GM12878 (cell line): ENCODE results near the gene FGGY. TPM values are rescaled to one million over a fixed set of nuclear protein-coding genes. Genes with fewer than 3 reads are reported as not detected.

ENCODE experiments used
- ATAC-seq: fragments of 200-7000 bp; cut with Tn5 transposase; 3 replicates; pipeline ENCODE4 v1.9.1; 2020; ENCODE audit warnings: mild to moderate bottlenecking, moderate library complexity
- BruUV-seq: library from RNA; stranded (reverse); fragments of 400-500 nt; replicated peaks from 2 replicates; lab custom pipeline; 2021; lab: Mats Ljungman, UMichigan
- CTCF ChIA-PET: fragments of 300-600 bp; sonication (Branson Sonifier 250); formaldehyde crosslinking; extraction: SDS; loops from one replicate; lab custom pipeline; 2021; ENCODE audit warnings: inconsistent platforms; lab: Yijun Ruan, JAX
- POLR2A ChIA-PET: fragments of 350-600 bp; formaldehyde crosslinking; extraction: SDS; loops from one replicate; lab custom pipeline; 2021; ENCODE audit warnings: inconsistent platforms; lab: Charles Lee
- RAD21 ChIA-PET: fragments of 300-600 bp; sonication (Branson Sonifier 250); formaldehyde crosslinking; loops from one replicate; lab custom pipeline; 2023; ENCODE audit warnings: antibody characterized with exemption; ENCODE audit not compliant: unreplicated experiment; lab: Charles Lee
- SMC1A ChIA-PET: fragments of 300-600 bp; sonication (Branson Sonifier 250); formaldehyde crosslinking; loops from one replicate; lab custom pipeline; 2023; ENCODE audit not compliant: unreplicated experiment, uncharacterized antibody; lab: Charles Lee
- DNase-seq: peaks from one replicate; pipeline ENCODE4 v3.0.0-alpha.2; 2011; ENCODE audit warnings: low read depth, low spot score
- FAIRE-seq: peaks from 3 replicates; lab custom pipeline; 2011; peaks lifted over from hg19 to GRCh38; lab: Jason Lieb, UNC
- H2AFZ ChIP-seq: 2 replicates; pipeline ENCODE4 v1.6.0; 2011; ENCODE audit warnings: low read depth, low read length, control low read depth; ENCODE audit not compliant: control insufficient read depth
- H3K27ac ChIP-seq: 2 replicates; pipeline ENCODE4 v1.5.1; 2011; ENCODE audit warnings: control low read depth; ENCODE audit not compliant: control insufficient read depth, insufficient read depth
- H3K27me3 ChIP-seq, 2 experiments: replicated peaks in 1 of 2; 2 replicates each; pipeline versions ENCODE4 v1.6.0 to v1.6.1; 2011; ENCODE audit warnings: low read length in 1 of 2; ENCODE audit not compliant: control insufficient read depth in 2 of 2, insufficient read depth in 2 of 2
- H3K36me3 ChIP-seq, 2 experiments: 2 replicates each; pipeline ENCODE4 v1.5.1; 2011; ENCODE audit warnings: low read length in 1 of 2; ENCODE audit not compliant: control insufficient read depth in 2 of 2, insufficient read depth in 2 of 2
- H3K4me1 ChIP-seq: 2 replicates; pipeline ENCODE4 v1.6.1; 2011; ENCODE audit warnings: mild to moderate bottlenecking, low read length, moderate library complexity, mixed read lengths; ENCODE audit not compliant: control insufficient read depth, insufficient read depth
- H3K4me2 ChIP-seq: 2 replicates; pipeline ENCODE4 v1.6.0; 2011; ENCODE audit warnings: control low read depth; ENCODE audit not compliant: control insufficient read depth, insufficient read depth
- H3K4me3 ChIP-seq: fragments of 200-600 bp; sonication (generic); 2 replicates; pipeline ENCODE4 v1.5.1; 2016
- H3K79me2 ChIP-seq: 2 replicates; pipeline ENCODE4 v1.6.0; 2011; ENCODE audit warnings: low read length; ENCODE audit not compliant: control insufficient read depth, insufficient read depth
- H3K9ac ChIP-seq: 2 replicates; pipeline ENCODE4 v1.8.0; 2011; ENCODE audit warnings: low read length, control low read depth, mixed read lengths; ENCODE audit not compliant: control insufficient read depth, insufficient read depth
- H3K9me3 ChIP-seq: replicated peaks from 3 replicates; pipeline ENCODE4 v1.5.1; 2011; ENCODE audit warnings: mild to moderate bottlenecking, low read length; ENCODE audit not compliant: control insufficient read depth, insufficient read depth
- H4K20me1 ChIP-seq: 2 replicates; pipeline ENCODE4 v1.6.0; 2011; ENCODE audit not compliant: control insufficient read depth, insufficient read depth
- ATF3 ChIP-seq: IDR thresholded peaks from 2 replicates; pipeline ENCODE4 v1.6.1; 2011; ENCODE audit warnings: low read depth, mild to moderate bottlenecking, low read length, moderate library complexity, borderline replicate concordance; ENCODE audit errors: extremely low read depth
- E4F1 ChIP-seq: fragments of 450-650 bp; IDR thresholded peaks from 2 replicates; pipeline ENCODE4 v1.6.1; 2018; ENCODE audit warnings: borderline replicate concordance, mild to moderate bottlenecking; ENCODE audit not compliant: partially characterized antibody
- EED ChIP-seq: sonication (generic); IDR thresholded peaks from 2 replicates; pipeline ENCODE4 v1.6.1; 2016; ENCODE audit warnings: antibody characterized with exemption, low read depth
- EZH2 ChIP-seq: IDR thresholded peaks from 2 replicates; pipeline ENCODE4 v1.6.1; 2012; ENCODE audit warnings: low read depth, mild to moderate bottlenecking, control low read depth, inconsistent platforms, low read length, borderline replicate concordance; ENCODE audit not compliant: control insufficient read depth
- HSF1 ChIP-seq: fragments of 150-350 bp; IDR thresholded peaks from 2 replicates; pipeline ENCODE4 v1.6.1; 2014; ENCODE audit warnings: mild to moderate bottlenecking, low read depth, low read length
- IKZF2 ChIP-seq, 2 experiments: fragments of 450-650 bp; IDR thresholded peaks; 2 replicates each; pipeline ENCODE4 v1.6.1; 2017; ENCODE audit warnings: mild to moderate bottlenecking in 2 of 2, moderate library complexity in 2 of 2
- IRF3 ChIP-seq: fragments of 450-650 bp; IDR thresholded peaks from 2 replicates; pipeline ENCODE4 v1.6.1; 2014; ENCODE audit warnings: mild to moderate bottlenecking
- JUNB ChIP-seq: IDR thresholded peaks from 2 replicates; pipeline ENCODE4 v1.6.1; 2016; ENCODE audit warnings: antibody characterized with exemption, mild to moderate bottlenecking
- MLLT1 ChIP-seq: fragments of 450-650 bp; IDR thresholded peaks from 2 replicates; pipeline ENCODE4 v1.6.1; 2016; ENCODE audit warnings: mild to moderate bottlenecking
- NKRF ChIP-seq: fragments of 450-650 bp; conservative IDR thresholded peaks from 2 replicates; pipeline ENCODE4 v1.6.1; 2017; ENCODE audit warnings: mild to moderate bottlenecking, moderate library complexity
- STAT1 ChIP-seq: fragments of 450-650 bp; conservative IDR thresholded peaks from 2 replicates; pipeline ENCODE4 v1.6.1; 2014; ENCODE audit warnings: antibody characterized with exemption, mild to moderate bottlenecking
- WGBS: methylation state at CpG from one replicate; pipeline ENCODE4 v1.1.6; 2016; ENCODE audit warnings: low lambda C conversion rate; ENCODE audit not compliant: insufficient replicate concordance, insufficient coverage; ENCODE audit errors: missing lambda C conversion rate; 5-methylcytosine and 5-hydroxymethylcytosine counted together
- in situ Hi-C: fragments of 300-500 bp; cut with MboI; formaldehyde crosslinking; loops from 9 replicates; pipeline ENCODE4 v1.14.3; 2018; ENCODE audit warnings: mixed read lengths
- intact Hi-C: fragments of 100-400 bp; cut with micrococcal nuclease; formaldehyde crosslinking; loops from one replicate; pipeline ENCODE4 v1.14.2; 2022; ENCODE audit not compliant: unreplicated experiment
- polyA plus RNA-seq, 11 experiments: library from polyadenylated mRNA; depleted of rRNA in 4 of 11; unstranded in 6 of 11; stranded (reverse) in 5 of 11; fragments of >200 nt; fragmentation: Nextera tagmentation in 4 of 11; fragmentation: Illumina TruSeq in 1 of 11; extraction: Ambion mirVana in 4 of 11; extraction: Trizol in 1 of 11; gene quantifications; 1 replicate in 1 of 11; 2 replicates in 10 of 11; pipeline versions ENCODE4 v1.2.1 to v1.2.3, GENCODE V29; 2011 to 2016; ENCODE audit warnings: inconsistent platforms in 2 of 11, missing spikeins in 2 of 11, low read depth in 1 of 11
- total RNA-seq, 4 experiments: library from RNA; depleted of rRNA in 3 of 4; stranded (reverse); fragments of >200 nt in 3 of 4; fragmentation: Illumina TruSeq in 1 of 4; extraction: Trizol in 1 of 4; gene quantifications; 2 replicates each; pipeline versions ENCODE4 v1.2.1 to v1.2.3, GENCODE V29; 2013 to 2021

FGGY gene
- total and polyA plus RNA-seq, 10 of the 15 experiments (the other 5 are each of a cell fraction or from before 2014, with no cell fraction given) = 6.2 to 11.9 (median 7.5) TPM

GRCh38 chr1:59428828-59429227, 131.9 kb downstream of the FGGY start:
- DNase-seq (no peak), FAIRE-seq (no peak), ATAC-seq (no peak)
- H3K27ac ChIP-seq = no peak overlapping the region
- ChIA-PET CTCF (no interaction called here), POLR2A (interaction anchor here (0.5 kb wide), 1 partner anchor 118 kb away, joined by 3 read pairs; no protein-coding TSS in a partner anchor), SMC1A (no interaction called here), RAD21 (no interaction called here)
- no peak overlapping the region for H3K4me3 ChIP-seq
- 74% methylated on average over 6 of the region's 6 CpGs for WGBS
- H4K20me1 ChIP-seq = no peaks in the 10 kb centered on the region
- no peaks in the 10 kb centered on the region for H3K36me3 ChIP-seq
- in situ Hi-C loops = no loop called here
- peaks cover 16% of the 10 kb centered on the region for H3K4me1 ChIP-seq
- no peak overlapping the region for H3K9ac ChIP-seq
- no peak overlapping the region for H2AFZ ChIP-seq
- H3K4me2 ChIP-seq = no peak overlapping the region
- intact Hi-C loops = no loop called here
- H3K27me3 ChIP-seq = no peaks in the 10 kb centered on the region
- BruUV-seq = no TSS peak
- H3K79me2 ChIP-seq = no peaks in the 10 kb centered on the region
- H3K9me3 ChIP-seq = no peaks in the 10 kb centered on the region
- no peak for TF ChIP-seq ATF3
- no peak for TF ChIP-seq NKRF
- no peak for TF ChIP-seq EED
- TF ChIP-seq HSF1 = no peak
- no peak for TF ChIP-seq MLLT1
- TF ChIP-seq IKZF2 (IDR thresholded peaks at IDR 0.05) = no peak
- TF ChIP-seq JUNB = no peak
- TF ChIP-seq EZH2 = no peak
- no peak for TF ChIP-seq STAT1
- no peak for TF ChIP-seq IRF3
- no peak for TF ChIP-seq E4F1
